DOHH2 (cell line): Measurements from ENCODE around the gene ITGA11.

Source experiments
- H3F3A ChIP-seq: fragments of 200-600 bp; sonication (generic), shearing (Covaris generic); 2 replicates; pipeline ENCODE4 v1.6.0; 2016; ENCODE audit warnings: antibody characterized with exemption, mild to moderate bottlenecking; ENCODE audit not compliant: control insufficient read depth, insufficient read depth
- H3K27ac ChIP-seq: fragments of 200-600 bp; sonication (generic); 2 replicates; pipeline ENCODE4 v1.5.1; 2014; ENCODE audit warnings: low read depth, mild to moderate bottlenecking, low read length, moderate library complexity
- H3K27me3 ChIP-seq: fragments of 200-600 bp; sonication (generic); 2 replicates; pipeline ENCODE4 v1.6.1; 2014; ENCODE audit warnings: mild to moderate bottlenecking, low read length, mixed read lengths; ENCODE audit not compliant: control insufficient read depth
- H3K36me3 ChIP-seq: fragments of 200-600 bp; sonication (generic); 2 replicates; pipeline ENCODE4 v1.6.1; 2014; ENCODE audit warnings: mild to moderate bottlenecking, low read length, moderate library complexity, mixed read lengths; ENCODE audit not compliant: control insufficient read depth
- H3K4me1 ChIP-seq: fragments of 200-600 bp; sonication (generic); 2 replicates; pipeline ENCODE4 v1.6.1; 2014; ENCODE audit warnings: mild to moderate bottlenecking, low read length, mixed read lengths; ENCODE audit not compliant: control insufficient read depth
- H3K4me2 ChIP-seq: fragments of 200-600 bp; sonication (generic); 2 replicates; pipeline ENCODE4 v1.6.0; 2014; ENCODE audit warnings: mild to moderate bottlenecking, low read length, moderate library complexity
- H3K4me3 ChIP-seq: fragments of 200-600 bp; sonication (generic); 2 replicates; pipeline ENCODE4 v1.5.1; 2014; ENCODE audit warnings: mild to moderate bottlenecking, low read length, mixed read lengths
- H3K79me2 ChIP-seq: fragments of 200-600 bp; sonication (generic); 2 replicates; pipeline ENCODE4 v1.6.1; 2014; ENCODE audit warnings: mild to moderate bottlenecking, low read length, mixed read lengths; ENCODE audit not compliant: control insufficient read depth
- H3K9me2 ChIP-seq: fragments of 200-600 bp; sonication (generic); replicated peaks from 2 replicates; pipeline ENCODE4 v1.6.1; 2014; ENCODE audit warnings: mild to moderate bottlenecking, low read length, mixed read lengths; ENCODE audit not compliant: control insufficient read depth
- H3K9me3 ChIP-seq: fragments of 200-600 bp; sonication (generic); 2 replicates; pipeline ENCODE4 v1.6.1; 2014; ENCODE audit warnings: antibody characterized with exemption, low read length, mixed read lengths; ENCODE audit not compliant: control insufficient read depth, insufficient read depth
- H4K20me1 ChIP-seq: fragments of 200-600 bp; sonication (generic); 2 replicates; pipeline ENCODE4 v1.6.0; 2014; ENCODE audit warnings: low read depth, mild to moderate bottlenecking, antibody characterized with exemption, low read length, moderate library complexity; ENCODE audit not compliant: control insufficient read depth, insufficient read depth
- EZH2phosphoT487 ChIP-seq: fragments of 200-600 bp; sonication (generic); IDR thresholded peaks from 2 replicates; pipeline ENCODE4 v1.6.1; 2017; ENCODE audit warnings: borderline replicate concordance, mild to moderate bottlenecking, antibody characterized with exemption, low read length, moderate library complexity, mixed read lengths
- TF ChIP-seq, protein P1 (sequence below): fragments of 200-600 bp; sonication (generic); IDR thresholded peaks from one replicate; pipeline ENCODE4 v1.5.1; 2014; ENCODE audit warnings: antibody characterized with exemption, mild to moderate bottlenecking, low read depth, low read length; ENCODE audit not compliant: poor library complexity, severe bottlenecking

ITGA11 gene

DNA sequence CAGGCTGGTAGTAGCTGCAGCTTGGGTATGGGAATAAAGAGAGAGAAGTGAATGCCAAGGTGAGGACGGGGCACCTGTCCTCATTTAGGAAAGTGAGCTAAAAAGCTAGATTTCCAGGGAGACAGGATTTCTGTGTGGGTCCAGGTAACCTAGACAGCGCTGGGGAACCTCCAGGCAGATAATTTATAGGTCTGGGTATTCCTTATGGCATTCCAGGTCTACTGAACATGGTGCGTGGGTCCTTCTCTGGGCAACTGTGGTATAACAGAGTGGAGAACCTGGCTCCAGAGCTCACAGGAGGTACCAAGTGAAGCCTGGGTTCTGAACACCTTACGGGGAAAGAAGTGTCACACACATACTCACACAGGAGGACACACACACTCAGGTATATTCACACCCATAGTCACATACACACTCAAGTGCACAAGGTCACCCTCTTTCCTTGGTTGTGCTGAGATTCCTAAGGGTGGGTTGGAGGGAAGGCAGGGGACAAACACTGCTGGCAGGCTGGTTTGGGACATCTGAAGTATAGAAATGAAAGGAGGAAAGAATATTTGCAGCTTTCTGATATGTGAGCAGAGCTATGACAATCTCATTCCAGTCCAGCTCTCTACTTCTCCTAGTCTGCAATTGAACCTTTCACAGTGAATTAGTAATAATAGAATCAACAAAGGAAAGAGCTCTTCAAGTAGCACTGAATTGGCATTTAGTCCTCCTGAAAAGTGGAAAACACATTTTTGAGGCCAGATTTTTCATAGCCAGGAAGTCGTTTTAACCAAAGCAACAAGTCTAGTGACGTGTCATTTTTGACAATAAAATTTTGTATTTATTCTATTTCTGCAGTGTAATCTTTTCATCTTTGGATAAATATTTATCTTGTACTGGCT is 37.4 kb upstream of the ITGA11 start:
- no peaks in the 10 kb centered on the region for H3K36me3 ChIP-seq
- H3F3A ChIP-seq, result no peaks in the 10 kb centered on the region
- no peaks in the 10 kb centered on the region for H3K4me1 ChIP-seq
- H3K27ac ChIP-seq, result no peak overlapping the region
- no peaks in the 10 kb centered on the region for H3K9me2 ChIP-seq
- H3K79me2 ChIP-seq, result no peaks in the 10 kb centered on the region
- no peaks in the 10 kb centered on the region for H3K9me3 ChIP-seq
- TF ChIP-seq, protein P1, sequence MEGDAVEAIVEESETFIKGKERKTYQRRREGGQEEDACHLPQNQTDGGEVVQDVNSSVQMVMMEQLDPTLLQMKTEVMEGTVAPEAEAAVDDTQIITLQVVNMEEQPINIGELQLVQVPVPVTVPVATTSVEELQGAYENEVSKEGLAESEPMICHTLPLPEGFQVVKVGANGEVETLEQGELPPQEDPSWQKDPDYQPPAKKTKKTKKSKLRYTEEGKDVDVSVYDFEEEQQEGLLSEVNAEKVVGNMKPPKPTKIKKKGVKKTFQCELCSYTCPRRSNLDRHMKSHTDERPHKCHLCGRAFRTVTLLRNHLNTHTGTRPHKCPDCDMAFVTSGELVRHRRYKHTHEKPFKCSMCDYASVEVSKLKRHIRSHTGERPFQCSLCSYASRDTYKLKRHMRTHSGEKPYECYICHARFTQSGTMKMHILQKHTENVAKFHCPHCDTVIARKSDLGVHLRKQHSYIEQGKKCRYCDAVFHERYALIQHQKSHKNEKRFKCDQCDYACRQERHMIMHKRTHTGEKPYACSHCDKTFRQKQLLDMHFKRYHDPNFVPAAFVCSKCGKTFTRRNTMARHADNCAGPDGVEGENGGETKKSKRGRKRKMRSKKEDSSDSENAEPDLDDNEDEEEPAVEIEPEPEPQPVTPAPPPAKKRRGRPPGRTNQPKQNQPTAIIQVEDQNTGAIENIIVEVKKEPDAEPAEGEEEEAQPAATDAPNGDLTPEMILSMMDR, result no peak
- TF ChIP-seq EZH2phosphoT487, result no peak
- no peaks in the 10 kb centered on the region for H4K20me1 ChIP-seq
- no peak overlapping the region for H3K4me3 ChIP-seq
- H3K27me3 ChIP-seq, result peaks cover 3% of the 10 kb centered on the region; the same call in 1 of the 2 replicates
- no peak overlapping the region for H3K4me2 ChIP-seq

DNA sequence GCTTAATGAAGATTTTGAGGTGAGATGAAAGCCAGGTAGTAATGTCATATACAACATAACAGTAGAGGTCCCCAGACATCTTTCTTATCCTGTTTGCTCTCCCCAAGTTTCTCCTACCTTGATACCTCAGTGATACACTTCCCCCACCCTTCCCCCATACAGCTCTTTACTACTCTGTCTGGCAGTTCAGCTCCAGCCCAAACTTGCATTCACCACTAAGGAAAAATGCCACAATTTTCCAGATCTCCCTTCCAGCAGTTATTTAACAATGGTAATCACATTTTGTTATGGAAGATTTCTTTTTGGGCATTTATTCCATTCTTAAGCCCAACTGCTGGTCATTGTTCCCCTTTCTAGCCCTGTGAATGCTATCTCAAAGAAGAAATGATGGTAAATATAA is 34.9 kb upstream of the ITGA11 start:
- Histone ChIP-seq H3K9me2 (no peaks in the 10 kb centered on the region), H3K27ac (no peak overlapping the region), H3K4me2 (no peak overlapping the region), H3K36me3 (no peaks in the 10 kb centered on the region), H3K79me2 (no peaks in the 10 kb centered on the region), H3K27me3 (no peaks in the 10 kb centered on the region; the same call in 1 of the 2 replicates), H3K4me1 (no peaks in the 10 kb centered on the region), H3K9me3 (no peaks in the 10 kb centered on the region), H3K4me3 (no peak overlapping the region), H4K20me1 (no peaks in the 10 kb centered on the region), H3F3A (no peaks in the 10 kb centered on the region)
- no peak for TF ChIP-seq EZH2phosphoT487
- TF ChIP-seq, protein P1, result no peak

DNA sequence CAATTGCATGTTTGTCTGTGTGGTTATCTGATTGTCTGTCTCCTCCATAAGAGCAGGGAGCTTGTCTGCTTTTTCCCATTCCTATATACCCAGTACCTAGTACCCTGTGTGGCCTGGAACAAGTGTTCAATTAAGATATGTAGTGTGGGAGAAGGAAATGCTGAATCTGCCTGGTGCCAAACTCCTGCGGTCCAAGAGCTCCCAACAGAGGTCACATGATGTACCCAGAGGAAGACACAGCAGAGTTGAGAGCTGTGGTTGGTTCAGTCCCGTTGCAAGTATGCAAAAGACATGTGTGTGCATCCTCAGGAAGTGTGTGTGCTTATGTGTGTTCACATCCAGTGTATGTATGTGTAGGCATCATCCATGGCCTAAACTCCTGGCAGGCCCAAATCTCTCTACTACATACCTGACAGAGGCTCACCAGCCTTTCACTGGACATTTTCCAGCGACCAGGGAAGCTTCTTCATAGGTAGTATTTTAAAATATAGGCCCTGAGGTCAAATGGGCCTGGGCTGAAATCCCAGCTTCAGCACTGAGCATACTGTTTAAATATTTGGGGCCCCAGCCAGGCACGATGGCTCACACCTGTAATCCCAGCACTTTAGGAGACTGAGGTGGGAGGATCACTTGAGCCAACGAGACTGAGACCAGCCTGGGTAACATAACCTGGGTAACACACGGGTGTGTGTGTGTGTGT is 34.0 kb upstream of the ITGA11 start:
- no peak overlapping the region for H3K4me3 ChIP-seq
- no peaks in the 10 kb centered on the region for H3K9me3 ChIP-seq
- H3K4me2 ChIP-seq, result no peak overlapping the region
- H3F3A ChIP-seq, result no peaks in the 10 kb centered on the region
- H3K36me3 ChIP-seq, result no peaks in the 10 kb centered on the region
- H4K20me1 ChIP-seq, result no peaks in the 10 kb centered on the region
- TF ChIP-seq EZH2phosphoT487, result no peak
- TF ChIP-seq, protein P1, result no peak
- no peaks in the 10 kb centered on the region for H3K4me1 ChIP-seq
- no peaks in the 10 kb centered on the region; the same call in 1 of the 2 replicates for H3K27me3 ChIP-seq
- H3K79me2 ChIP-seq, result no peaks in the 10 kb centered on the region
- H3K27ac ChIP-seq, result no peak overlapping the region
- H3K9me2 ChIP-seq, result no peaks in the 10 kb centered on the region
